Medulla oblongata (tissue), 1 donor: ENCODE measurements around the gene USP31.
"Not testable (repeated sequence)": the region's sequence is repeated elsewhere in the genome, so short reads cannot be mapped to it uniquely, and the experiment has no call there.

Experiments
- DNase-seq: peaks from one replicate; pipeline ENCODE4 v3.0.0-alpha.2; 2015; ENCODE audit errors: extremely low spot score

The USP31 gene

GRCh38 chr16:23131931-23132621, 17.2 kb downstream of the USP31 start:
- DNase-seq, result peak; percentile 74

GRCh38 chr16:23131436-23131835, 17.8 kb downstream of the USP31 start:
- no peak for DNase-seq

- DNase-seq, result no peak
Measured at GRCh38 chr16:23131036-23131435, 18.2 kb downstream of the USP31 start.

- DNase-seq, result no peak
Measured at GRCh38 chr16:23129686-23130085, 19.6 kb downstream of the USP31 start.

GRCh38 chr16:23128056-23128455, 21.2 kb downstream of the USP31 start:
- no peak for DNase-seq

- DNase-seq, result no peak
Measured at GRCh38 chr16:23125277-23125676, 24.0 kb downstream of the USP31 start.

- DNase-seq, result no peak
Measured at GRCh38 chr16:23124315-23124714, 24.9 kb downstream of the USP31 start.

- DNase-seq, result no peak
Measured at GRCh38 chr16:23122144-23122543, 27.1 kb downstream of the USP31 start.

- no peak for DNase-seq
Measured at GRCh38 chr16:23121024-23121423, 28.2 kb downstream of the USP31 start.

- DNase-seq, result no peak
Measured at GRCh38 chr16:23120562-23120961, 28.7 kb downstream of the USP31 start.

GRCh38 chr16:23119570-23119969, 29.7 kb downstream of the USP31 start:
- no peak for DNase-seq

- DNase-seq, result no peak
Measured at GRCh38 chr16:23114131-23114904, 34.9 kb downstream of the USP31 start.

- no peak for DNase-seq
Measured at GRCh38 chr16:23113185-23113584, 36.1 kb downstream of the USP31 start.

- DNase-seq, result no peak
Measured at GRCh38 chr16:23110257-23110899, 38.9 kb downstream of the USP31 start.

- no peak for DNase-seq
Measured at GRCh38 chr16:23107936-23108335, 41.3 kb downstream of the USP31 start.

GRCh38 chr16:23107117-23107516, 42.1 kb downstream of the USP31 start:
- no peak for DNase-seq

GRCh38 chr16:23105309-23105708, 43.9 kb downstream of the USP31 start:
- DNase-seq, result no peak

- DNase-seq, result no peak
Measured at GRCh38 chr16:23104032-23104955, 45.0 kb downstream of the USP31 start.

- no peak for DNase-seq
Measured at GRCh38 chr16:23103603-23104002, 45.6 kb downstream of the USP31 start.

- DNase-seq, result no peak
Measured at GRCh38 chr16:23101012-23101550, 48.2 kb downstream of the USP31 start.

GRCh38 chr16:23096450-23096849, 52.8 kb downstream of the USP31 start:
- not testable (repeated sequence) for DNase-seq
